NCI-H1092 (cell line): ENCODE data around the gene AGO3.
"Not testable (repeated sequence)": the region's sequence is repeated elsewhere in the genome, so short reads cannot be mapped to it uniquely, and the experiment has no call there.

ENCODE experiments used
- DNase-seq: peaks from one replicate; lab custom pipeline; 2025; lab: John Stamatoyannopoulos, UW

Gene AGO3

GRCh38 chr1:36008546-36009197 lies 77.8 kb downstream of the AGO3 start:
- no peak for DNase-seq

- no peak for DNase-seq
Measured at GRCh38 chr1:36014722-36015220, 83.9 kb downstream of the AGO3 start.

- DNase-seq: no peak
Measured at GRCh38 chr1:36016686-36017085, 85.8 kb downstream of the AGO3 start.

GRCh38 chr1:36023098-36023769 lies 92.3 kb downstream of the AGO3 start:
- DNase-seq: no peak

DNA sequence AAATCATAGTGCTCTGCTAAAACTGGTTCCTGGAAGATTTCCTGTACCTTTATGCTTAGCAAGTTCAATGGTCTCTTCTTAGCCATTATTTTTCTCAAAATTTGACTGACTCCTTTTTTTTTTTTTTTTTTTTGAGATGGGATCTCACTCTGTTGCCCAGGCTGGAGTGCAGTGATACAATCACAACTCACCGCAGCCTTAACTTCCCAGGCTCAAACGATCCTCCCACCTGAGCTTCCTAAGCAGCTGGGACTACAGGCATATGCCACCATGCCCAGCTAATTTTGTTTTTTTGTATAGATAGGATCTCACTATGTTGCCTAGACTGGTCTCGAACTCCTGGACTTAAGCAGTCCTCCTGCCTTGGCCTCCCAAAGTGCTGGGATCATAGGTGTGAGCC lies 93.1 kb downstream of the AGO3 start:
- DNase-seq: not testable (repeated sequence)

DNA sequence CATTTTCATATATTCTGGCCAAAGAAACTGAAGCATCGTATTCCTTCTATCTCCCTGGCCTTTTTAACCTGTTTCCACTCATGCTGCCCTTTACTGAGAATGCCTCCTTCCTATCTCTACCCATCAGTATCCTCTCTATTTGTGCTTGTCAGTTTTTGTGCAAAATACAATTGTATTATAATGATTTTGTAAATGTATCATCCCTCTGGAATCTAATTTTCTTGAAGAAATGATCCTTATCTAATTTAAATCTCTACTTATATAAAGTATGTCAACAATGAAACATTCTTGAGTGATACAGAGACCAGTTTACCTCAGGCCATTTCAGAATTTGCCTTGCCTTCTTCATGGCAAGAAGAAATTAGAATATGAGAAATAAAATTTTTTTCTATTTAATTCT lies 93.9 kb downstream of the AGO3 start:
- no peak for DNase-seq

DNA sequence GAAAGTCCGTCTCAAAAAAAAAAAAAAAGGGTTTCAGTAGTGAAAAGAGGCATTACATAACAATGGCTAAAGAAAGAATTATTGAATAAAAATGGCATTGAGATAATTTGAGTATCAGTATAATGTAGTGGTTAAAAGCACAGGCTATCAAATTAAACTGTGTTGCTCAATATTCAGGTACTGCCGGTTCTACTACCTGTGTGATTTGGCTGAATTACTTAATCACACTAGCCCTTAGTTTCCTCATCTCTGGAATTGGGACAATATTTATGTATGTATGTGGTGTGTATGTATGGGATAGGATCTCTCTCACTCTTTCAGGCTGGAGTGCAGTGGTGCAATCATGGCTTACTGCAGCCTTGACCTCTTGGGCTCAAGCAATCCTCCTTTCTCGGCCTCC lies 96.9 kb downstream of the AGO3 start:
- DNase-seq: no peak

GRCh38 chr1:36031441-36031840 lies 100.5 kb downstream of the AGO3 start:
- DNase-seq: no peak

DNA sequence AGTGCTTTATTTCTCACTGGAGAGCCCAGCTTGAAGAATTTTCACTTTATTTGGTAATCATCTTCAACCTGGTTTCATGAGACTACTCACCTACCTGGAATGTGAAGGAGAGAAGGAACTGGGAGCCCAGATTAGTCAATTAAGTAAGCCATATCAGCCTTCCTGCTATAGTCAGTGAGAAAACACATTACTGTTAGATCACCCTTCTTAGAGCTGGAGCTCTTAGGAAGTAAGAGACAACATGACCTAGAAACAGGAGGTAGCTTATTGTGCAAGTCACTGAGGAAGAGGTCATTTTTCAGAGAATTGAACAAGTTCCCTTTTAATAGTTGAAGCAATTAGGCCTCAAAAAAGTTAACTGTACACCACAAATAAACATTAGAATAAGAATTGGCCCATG lies 103.8 kb downstream of the AGO3 start:
- DNase-seq: no peak

DNA sequence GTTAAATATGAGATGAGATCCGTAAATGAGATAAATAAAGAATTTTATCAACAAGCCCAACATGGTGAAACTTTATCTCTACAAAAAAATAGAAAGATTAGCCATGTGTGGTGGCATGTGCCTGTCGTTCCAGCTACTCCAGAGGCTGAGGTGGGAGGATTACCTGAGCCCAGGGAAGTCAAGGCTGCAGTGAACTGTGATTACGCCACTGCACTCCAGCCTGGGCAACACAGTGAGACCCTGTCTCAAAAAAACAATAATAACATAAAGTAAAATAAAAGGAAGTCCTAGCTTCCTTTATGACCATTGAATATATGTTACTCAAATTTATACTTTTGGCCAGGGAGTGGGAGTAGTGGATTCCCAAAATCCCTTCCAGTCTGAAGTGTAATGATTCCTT lies 104.2 kb downstream of the AGO3 start:
- DNase-seq: no peak

DNA sequence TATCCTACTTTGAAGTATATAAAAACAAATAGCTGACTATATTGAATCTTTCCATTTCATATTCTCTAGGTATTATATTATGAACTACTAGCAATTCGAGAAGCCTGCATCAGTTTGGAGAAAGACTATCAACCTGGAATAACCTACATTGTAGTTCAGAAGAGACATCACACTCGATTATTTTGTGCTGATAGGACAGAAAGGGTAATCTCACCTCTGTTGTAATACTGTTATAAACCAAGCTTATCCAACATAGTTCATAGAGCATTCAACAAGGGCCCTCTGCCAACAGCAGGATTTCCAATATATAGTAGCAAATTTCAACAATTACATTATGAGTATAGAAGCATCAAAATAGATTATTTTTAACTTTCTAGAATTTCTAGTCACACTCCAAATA lies 109.3 kb downstream of the AGO3 start:
- no peak for DNase-seq

- no peak for DNase-seq
Measured at GRCh38 chr1:36051821-36052220, 120.9 kb downstream of the AGO3 start.

DNA sequence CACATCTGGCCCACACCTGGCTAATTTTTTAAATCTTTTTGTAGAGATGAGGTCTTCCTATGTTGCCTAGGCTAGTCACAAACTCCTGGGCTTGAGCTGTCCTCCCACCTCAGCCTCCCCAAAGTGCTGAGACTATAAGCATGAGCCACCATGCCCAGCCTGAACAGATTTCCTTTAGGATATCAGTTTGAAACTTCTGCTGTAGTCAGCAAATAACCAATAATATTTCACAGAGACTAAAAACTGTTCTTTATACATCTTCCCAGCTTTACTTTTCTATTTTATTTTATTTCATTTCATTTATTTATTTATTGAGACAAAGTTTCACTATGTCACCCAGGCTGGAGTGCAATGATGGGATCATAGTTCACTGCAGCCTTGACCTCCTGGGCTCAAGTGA lies 123.1 kb downstream of the AGO3 start:
- DNase-seq: no peak

DNA sequence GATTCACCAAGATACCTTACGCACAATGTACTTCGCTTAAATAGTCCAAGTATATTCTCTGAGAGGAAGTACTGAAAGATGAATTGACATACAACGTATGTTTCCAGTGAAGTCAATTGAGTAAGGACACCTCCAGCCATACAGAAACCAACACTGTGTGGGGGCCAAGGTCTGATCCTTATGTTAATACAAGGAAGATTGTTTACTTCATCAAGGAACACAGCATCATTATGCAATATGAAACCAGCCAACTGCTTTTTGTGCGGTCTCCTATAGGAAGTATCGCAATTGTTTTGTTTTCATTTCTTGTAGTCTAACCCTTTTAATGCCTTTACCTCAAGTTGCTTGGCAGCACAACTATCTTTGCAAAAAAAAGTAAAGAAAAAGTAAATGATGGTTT lies 124.8 kb downstream of the AGO3 start:
- no peak for DNase-seq

DNA sequence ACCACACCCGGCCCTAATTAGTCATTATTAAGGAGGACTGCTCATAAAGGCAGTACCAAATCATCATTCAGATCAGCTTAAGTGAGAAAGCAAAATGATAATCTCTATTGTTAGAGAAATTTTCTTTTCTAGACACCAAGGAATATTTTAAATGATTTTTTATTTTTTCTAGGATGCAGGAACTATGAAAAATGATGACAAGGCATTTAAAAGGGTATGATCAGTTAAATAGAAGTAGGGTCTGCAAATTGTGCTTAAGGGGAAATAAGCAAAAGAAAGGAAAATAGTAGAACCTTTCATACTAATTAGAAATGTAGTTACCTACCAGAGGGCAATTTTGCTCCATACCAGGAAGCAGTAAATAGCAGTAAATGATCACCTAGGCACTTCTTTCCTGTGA lies 131.4 kb downstream of the AGO3 start:
- no peak for DNase-seq

DNA sequence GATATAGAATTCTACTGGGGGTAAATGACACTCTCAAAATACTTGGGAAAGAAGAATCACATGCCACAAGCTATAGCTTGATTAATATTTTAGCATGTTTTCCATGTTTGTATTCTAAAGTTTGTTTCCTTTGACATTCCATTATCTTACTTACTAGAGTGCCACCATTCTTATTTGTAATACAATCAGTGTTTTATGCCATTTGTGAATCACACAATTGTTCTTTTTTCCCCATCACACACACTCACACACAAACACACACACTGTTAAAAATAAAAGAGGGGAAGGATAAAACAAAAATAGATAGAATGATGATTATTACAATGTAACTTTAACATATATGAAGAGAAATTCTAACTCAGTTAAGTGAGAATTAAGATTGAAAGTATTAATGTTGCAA lies 137.0 kb downstream of the AGO3 start:
- DNase-seq: no peak

DNA sequence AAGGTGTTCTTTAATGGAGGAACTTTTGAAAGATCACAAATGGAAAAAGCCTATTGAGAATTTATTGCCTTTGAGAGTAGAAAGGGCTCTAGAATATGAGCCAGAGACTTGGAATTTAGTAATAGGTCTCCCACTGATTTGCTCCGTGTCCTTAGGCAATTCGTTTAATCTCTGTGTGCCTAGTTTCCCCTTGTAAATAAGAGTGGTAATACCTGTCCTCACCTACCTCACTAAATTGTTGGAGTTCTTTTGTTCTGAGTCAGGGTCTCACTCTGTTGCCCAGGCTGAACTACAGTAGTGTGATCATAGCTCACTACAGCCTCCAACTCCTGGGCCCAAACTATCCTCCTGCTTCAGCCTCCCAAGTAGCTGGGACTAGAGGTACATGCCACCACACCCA lies 138.0 kb downstream of the AGO3 start:
- DNase-seq: no peak

DNA sequence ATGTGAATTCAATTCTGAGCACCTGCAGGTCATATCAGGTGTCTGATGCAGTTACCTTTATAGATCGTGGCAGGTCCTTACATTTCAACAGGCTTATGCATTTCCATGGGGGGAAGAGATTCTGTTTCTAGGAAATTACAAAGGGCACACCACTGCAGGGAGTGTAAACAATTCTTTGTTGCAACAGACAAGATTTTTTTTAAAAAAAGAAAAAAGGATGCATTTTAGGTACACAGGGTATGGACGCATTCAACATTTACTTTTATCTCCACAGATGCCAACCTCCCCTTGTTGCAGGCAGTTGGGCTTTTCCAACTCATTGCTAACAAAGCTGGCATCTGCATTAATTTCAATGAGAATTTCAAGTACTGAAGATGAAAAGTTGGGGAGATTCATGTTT lies 139.4 kb downstream of the AGO3 start:
- no peak for DNase-seq

GRCh38 chr1:36076979-36077573 lies 146.2 kb downstream of the AGO3 start:
- DNase-seq: no peak

DNA sequence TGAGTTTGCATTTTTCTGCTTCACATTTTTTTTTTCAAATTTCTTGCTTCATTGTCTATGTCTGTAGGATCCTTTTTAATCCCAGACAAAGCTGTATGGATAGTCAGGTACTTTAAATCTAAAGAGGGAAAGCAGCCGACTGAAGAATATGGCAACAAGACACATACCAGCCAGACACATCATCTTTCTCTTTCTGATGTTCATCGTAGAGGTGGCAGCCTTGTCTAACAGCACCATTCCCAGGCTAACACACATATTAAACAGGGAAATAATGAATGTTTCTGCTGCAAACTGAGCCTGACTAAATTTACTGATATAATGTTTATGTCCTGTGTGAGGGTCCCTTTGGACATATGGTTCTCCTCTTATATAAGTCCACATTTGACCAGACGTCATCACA lies 149.3 kb downstream of the AGO3 start:
- DNase-seq: no peak

DNA sequence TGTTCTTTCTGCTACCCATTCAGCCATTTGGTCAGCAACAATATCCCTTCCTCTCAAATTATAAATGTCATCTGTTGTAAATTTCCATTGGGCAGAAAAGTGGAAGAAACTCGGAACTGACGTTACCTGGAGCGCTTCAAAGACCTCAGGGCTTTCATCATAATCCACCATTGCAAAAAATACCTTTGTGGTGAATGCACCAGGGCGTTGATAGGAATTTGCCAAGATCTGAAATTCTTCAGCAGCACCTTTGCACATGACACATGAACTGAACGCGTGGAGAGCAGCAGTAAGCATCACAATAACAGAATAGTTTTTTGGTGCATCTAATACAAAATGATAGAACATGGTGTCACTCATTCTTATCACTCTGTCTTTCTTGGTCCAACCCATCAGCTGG lies 149.9 kb downstream of the AGO3 start:
- DNase-seq: no peak

GRCh38 chr1:36081926-36082485 lies 151.1 kb downstream of the AGO3 start:
- no peak for DNase-seq

DNA sequence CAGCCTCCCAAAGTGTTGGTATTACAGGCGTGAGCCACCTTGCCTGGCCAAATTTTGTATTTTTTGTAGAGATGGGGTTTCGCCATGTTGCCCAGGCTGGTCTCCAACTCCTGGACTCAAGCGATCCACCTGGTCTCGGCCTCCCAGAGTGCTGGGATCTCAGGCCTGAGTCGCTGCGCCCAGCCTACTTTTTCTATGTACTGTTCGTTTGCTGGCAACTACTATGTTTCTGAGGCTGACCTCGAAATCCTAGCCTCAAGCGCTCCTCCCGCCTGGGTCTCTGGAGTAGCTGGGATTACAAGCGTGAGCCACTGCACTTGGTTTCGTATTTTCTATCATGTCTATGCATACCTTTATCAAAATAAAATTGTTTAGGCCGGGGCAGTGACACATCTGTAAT lies 152.3 kb downstream of the AGO3 start:
- no peak for DNase-seq
